ENCODE data around the gene DHRSX. TPM values are rescaled to one million over a fixed set of nuclear protein-coding genes. Genes with fewer than 3 reads are reported as not detected.

DHRSX gene
- total RNA-seq, 3 donors from 2014 or later (not counting 1 experiment from before 2014, with no cell fraction given): 21.5 to 26.1 (median 22.9) TPM

- H3K27ac ChIP-seq (ENCODE audit: low read length): no peak overlapping the region
- no peak overlapping the region for H3K4me3 ChIP-seq (ENCODE audit: low read length)
- Mint-ChIP-seq H3K36me3 (no peaks in the 10 kb centered on the region), H3K4me1 (peaks cover 4 to 9% of the 10 kb centered on the region in 2 donors), H3K4me3 (no peak overlapping the region), H3K9me3 (no peaks in the 10 kb centered on the region), H3K27me3 (ENCODE audit: low read depth in 2 of 2) (no peaks in the 10 kb centered on the region), H3K27ac (no peak overlapping the region)
- DNase-seq (no peak), ATAC-seq (no peak)
- intact Hi-C loops (cut with micrococcal nuclease): no loop called here
- no peaks in the 10 kb centered on the region for H3K4me1 ChIP-seq (ENCODE audit: control insufficient read depth, insufficient read depth, low read length)
- peaks cover 36% of the 10 kb centered on the region for H3K36me3 ChIP-seq (ENCODE audit: control insufficient read depth, insufficient read depth, low read length)
- no peaks in the 10 kb centered on the region for H3K9me3 ChIP-seq (ENCODE audit: control insufficient read depth, insufficient read depth, low read length)
- WGBS (ENCODE audit: insufficient coverage): 97% methylated on average over 16 of the region's 16 CpGs
- TF ChIP-seq CTCF (IDR thresholded peaks at IDR 0.05): no peak
- no peaks in the 10 kb centered on the region for H3K27me3 ChIP-seq (ENCODE audit: control insufficient read depth, insufficient read depth, low read length)
Observed at GRCh38 chrX:2487366-2487765, 13.4 kb downstream of the DHRSX start.

- Histone ChIP-seq H3K36me3 (ENCODE audit: control insufficient read depth, insufficient read depth, low read length) (peaks cover 36% of the 10 kb centered on the region), H3K4me1 (ENCODE audit: control insufficient read depth, insufficient read depth, low read length) (no peaks in the 10 kb centered on the region), H3K9me3 (ENCODE audit: control insufficient read depth, insufficient read depth, low read length) (no peaks in the 10 kb centered on the region), H3K4me3 (ENCODE audit: low read length) (no peak overlapping the region), H3K27me3 (ENCODE audit: control insufficient read depth, insufficient read depth, low read length) (no peaks in the 10 kb centered on the region), H3K27ac (ENCODE audit: low read length) (no peak overlapping the region)
- H3K27me3 Mint-ChIP-seq (ENCODE audit: low read depth in 2 of 2): no peaks in the 10 kb centered on the region
- no peaks in the 10 kb centered on the region for H3K36me3 Mint-ChIP-seq
- intact Hi-C loops (cut with micrococcal nuclease): no loop called here
- DNase-seq (no peak), ATAC-seq (no peak)
- TF ChIP-seq CTCF (IDR thresholded peaks at IDR 0.05): no peak
- H3K4me3 Mint-ChIP-seq: no peak overlapping the region
- H3K9me3 Mint-ChIP-seq: no peaks in the 10 kb centered on the region
- peaks cover 0 to 4% of the 10 kb centered on the region in 2 donors for H3K4me1 Mint-ChIP-seq
- 95% methylated on average over 29 of the region's 29 CpGs for WGBS (ENCODE audit: insufficient coverage)
- H3K27ac Mint-ChIP-seq: no peak overlapping the region
Observed at GRCh38 chrX:2486476-2487133, 14.2 kb downstream of the DHRSX start.

GRCh38 chrX:2485789-2486345, 14.9 kb downstream of the DHRSX start:
- WGBS (ENCODE audit: insufficient coverage): 95% methylated on average over 10 of the region's 10 CpGs
- Histone ChIP-seq H3K4me3 (ENCODE audit: low read length) (no peak overlapping the region), H3K27ac (ENCODE audit: low read length) (no peak overlapping the region), H3K4me1 (ENCODE audit: control insufficient read depth, insufficient read depth, low read length) (no peaks in the 10 kb centered on the region), H3K36me3 (ENCODE audit: control insufficient read depth, insufficient read depth, low read length) (peaks cover 36% of the 10 kb centered on the region), H3K9me3 (ENCODE audit: control insufficient read depth, insufficient read depth, low read length) (no peaks in the 10 kb centered on the region), H3K27me3 (ENCODE audit: control insufficient read depth, insufficient read depth, low read length) (no peaks in the 10 kb centered on the region)
- intact Hi-C loops (cut with micrococcal nuclease): no loop called here
- ATAC-seq (no peak), DNase-seq (no peak)
- TF ChIP-seq CTCF (IDR thresholded peaks at IDR 0.05): no peak
- H3K4me3 Mint-ChIP-seq: no peak overlapping the region
- no peaks in the 10 kb centered on the region for H3K27me3 Mint-ChIP-seq (ENCODE audit: low read depth in 2 of 2)
- H3K9me3 Mint-ChIP-seq: no peaks in the 10 kb centered on the region
- no peaks in the 10 kb centered on the region for H3K36me3 Mint-ChIP-seq
- H3K4me1 Mint-ChIP-seq: no peaks in the 10 kb centered on the region
- no peak overlapping the region for H3K27ac Mint-ChIP-seq
